ENCODE measurements around the gene C15orf62. TPM values are rescaled to one million over a fixed set of nuclear protein-coding genes. Genes with fewer than 3 reads are reported as not detected.

C15orf62 gene
- total RNA-seq, 1 donor from 2014 or later = 0.63 TPM

DNA sequence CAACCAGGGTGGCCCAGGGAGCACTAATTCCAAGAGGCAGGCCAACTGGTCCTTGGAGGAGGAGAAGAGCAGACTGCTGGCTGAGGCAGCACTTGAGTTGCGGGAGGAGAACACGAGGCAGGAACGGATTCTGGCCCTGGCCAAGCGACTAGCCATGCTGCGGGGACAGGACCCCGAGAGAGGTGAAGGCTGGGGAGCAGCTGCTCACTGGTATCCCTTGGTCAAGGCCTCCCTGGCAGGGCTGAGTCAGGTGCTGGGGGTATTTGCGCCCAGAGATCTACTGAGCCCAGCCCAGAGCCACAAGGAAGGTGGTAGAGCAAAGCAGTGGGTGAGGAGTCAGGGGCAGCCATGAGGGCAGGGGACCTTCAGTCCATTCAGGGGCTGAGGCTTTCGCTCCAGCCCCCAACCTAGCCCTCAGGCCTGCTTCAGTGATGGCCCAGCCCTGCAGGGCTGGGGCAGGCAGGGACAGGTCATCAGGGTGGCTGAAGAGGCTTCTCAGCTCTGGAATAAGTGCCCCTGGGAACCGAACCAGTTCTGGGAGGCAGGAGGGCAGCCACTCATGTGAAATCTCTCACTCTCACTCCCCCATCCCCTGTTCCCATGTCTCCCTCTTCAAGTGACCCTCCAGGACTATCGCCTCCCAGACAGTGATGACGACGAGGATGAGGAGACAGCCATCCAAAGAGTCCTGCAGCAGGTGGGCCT lies 43.1 kb downstream of the C15orf62 start:
- TF ChIP-seq, protein P1, sequence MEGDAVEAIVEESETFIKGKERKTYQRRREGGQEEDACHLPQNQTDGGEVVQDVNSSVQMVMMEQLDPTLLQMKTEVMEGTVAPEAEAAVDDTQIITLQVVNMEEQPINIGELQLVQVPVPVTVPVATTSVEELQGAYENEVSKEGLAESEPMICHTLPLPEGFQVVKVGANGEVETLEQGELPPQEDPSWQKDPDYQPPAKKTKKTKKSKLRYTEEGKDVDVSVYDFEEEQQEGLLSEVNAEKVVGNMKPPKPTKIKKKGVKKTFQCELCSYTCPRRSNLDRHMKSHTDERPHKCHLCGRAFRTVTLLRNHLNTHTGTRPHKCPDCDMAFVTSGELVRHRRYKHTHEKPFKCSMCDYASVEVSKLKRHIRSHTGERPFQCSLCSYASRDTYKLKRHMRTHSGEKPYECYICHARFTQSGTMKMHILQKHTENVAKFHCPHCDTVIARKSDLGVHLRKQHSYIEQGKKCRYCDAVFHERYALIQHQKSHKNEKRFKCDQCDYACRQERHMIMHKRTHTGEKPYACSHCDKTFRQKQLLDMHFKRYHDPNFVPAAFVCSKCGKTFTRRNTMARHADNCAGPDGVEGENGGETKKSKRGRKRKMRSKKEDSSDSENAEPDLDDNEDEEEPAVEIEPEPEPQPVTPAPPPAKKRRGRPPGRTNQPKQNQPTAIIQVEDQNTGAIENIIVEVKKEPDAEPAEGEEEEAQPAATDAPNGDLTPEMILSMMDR (conservative IDR thresholded peaks at IDR 0.05; ENCODE audit: low read depth, low read length) = no peak
- no peak for DNase-seq (ENCODE audit: low read depth)

DNA sequence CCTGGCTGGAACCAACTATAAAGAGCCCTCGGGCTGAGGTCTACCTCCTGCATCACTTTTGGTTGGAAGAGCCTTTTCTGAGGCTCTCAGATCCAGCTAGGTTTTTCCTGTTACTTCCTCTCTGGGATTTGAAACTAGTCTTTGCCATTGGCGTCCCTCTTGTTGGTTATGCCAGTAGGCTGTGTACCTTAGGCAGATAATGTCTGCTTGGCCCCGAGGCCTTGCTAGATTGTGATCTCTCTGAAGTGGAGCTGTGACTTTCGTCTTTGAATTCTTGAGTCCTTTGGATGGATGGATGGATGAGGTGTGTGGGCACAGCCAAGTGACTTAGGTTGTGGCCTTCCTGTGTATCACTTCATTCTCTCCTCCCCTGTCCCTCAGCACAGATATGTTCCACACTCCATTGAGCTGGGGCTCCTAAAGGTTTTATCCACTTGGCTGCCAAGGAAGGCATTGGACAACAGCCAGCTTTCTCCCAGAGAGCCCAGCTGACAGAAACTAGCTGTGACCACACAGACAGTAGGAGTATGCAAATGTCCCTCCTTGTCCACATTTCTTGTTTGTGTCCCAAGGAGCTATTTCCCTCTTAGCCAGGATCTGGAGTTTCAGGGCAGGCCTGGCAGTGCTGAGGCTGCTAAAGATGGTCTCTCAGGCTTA lies 45.4 kb downstream of the C15orf62 start:
- TF ChIP-seq, protein P1 (conservative IDR thresholded peaks at IDR 0.05; ENCODE audit: low read depth, low read length) = no peak
- DNase-seq (ENCODE audit: low read depth) = no peak
- H3K4me3 ChIP-seq (ENCODE audit: low read depth, low read length) = no peak overlapping the region

More for the DNA sequence above, 43.1 kb downstream of the C15orf62 start:
- no peak overlapping the region for H3K4me3 ChIP-seq (ENCODE audit: low read depth, low read length)

DNA sequence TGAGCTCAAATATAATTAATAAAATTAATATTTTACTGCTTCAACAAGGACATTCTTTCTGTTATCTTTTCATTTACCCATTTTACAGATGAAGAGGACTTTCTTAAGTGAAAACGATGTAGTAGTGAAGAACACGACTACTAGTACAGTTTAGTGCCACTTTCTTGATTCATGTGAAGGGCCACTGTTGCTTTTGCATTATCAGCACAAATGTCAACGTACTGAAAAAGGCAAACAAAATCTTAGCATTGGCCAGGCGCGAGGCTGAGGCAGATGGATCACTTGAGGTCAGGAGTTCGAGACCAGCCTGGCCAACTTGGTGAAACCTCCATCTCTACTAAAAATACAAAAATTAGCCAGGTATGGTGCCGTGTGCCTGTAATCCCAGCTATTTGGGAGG lies 49.3 kb downstream of the C15orf62 start:
- TF ChIP-seq, protein P1 (conservative IDR thresholded peaks at IDR 0.05; ENCODE audit: low read depth, low read length) = no peak
- no peak for DNase-seq (ENCODE audit: low read depth)
- H3K4me3 ChIP-seq (ENCODE audit: low read depth, low read length) = no peak overlapping the region

DNA sequence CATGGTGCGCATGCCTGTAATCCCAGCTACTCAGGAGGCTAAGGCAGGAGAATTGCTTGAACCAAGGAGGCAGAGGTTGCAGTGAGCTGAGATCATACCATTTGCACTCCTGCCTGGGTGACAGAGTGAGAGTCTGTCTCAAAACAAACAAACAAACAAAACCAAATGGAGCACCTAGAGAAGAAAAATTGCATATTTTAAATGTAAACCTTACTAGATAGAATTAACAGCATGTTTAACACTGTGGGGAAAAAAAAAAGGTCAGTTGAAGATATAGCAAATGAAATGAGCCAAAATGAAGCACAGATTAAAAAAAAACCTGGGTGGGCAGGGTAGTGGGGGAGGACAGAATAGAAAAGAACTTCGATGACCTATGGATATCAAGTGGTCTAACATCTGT lies 51.4 kb downstream of the C15orf62 start:
- TF ChIP-seq, protein P1 (conservative IDR thresholded peaks at IDR 0.05; ENCODE audit: low read depth, low read length) = no peak
- DNase-seq (ENCODE audit: low read depth) = no peak
- H3K4me3 ChIP-seq (ENCODE audit: low read depth, low read length) = no peak overlapping the region

Other genes starting within 250 kb of the C15orf62 start
- 19.7 and 32.8 TPM in 2 replicates for gene CCDC32, start 204.9 kb upstream of the C15orf62 start, total RNA-seq
- gene RPUSD2, start 200.7 kb upstream of the C15orf62 start, total RNA-seq = 10.1 and 17.9 TPM in 2 replicates
- gene KNL1, start 175.7 kb upstream of the C15orf62 start, total RNA-seq = 23.9 and 31.3 TPM in 2 replicates
- 19.5 and 20.8 TPM in 2 replicates for gene RAD51, start 74.8 kb upstream of the C15orf62 start, total RNA-seq
- gene RMDN3, start 14.7 kb upstream of the C15orf62 start, total RNA-seq = 20.6 and 25.4 TPM in 2 replicates
- 87.2 and 113 TPM in 2 replicates for gene GCHFR, start 5.9 kb upstream of the C15orf62 start, total RNA-seq
- gene ZFYVE19, start 37.1 kb downstream of the C15orf62 start, total RNA-seq = 30.0 and 34.8 TPM in 2 replicates
- gene DNAJC17, start 37.5 kb downstream of the C15orf62 start, total RNA-seq = 21.7 and 43.2 TPM in 2 replicates
- not detected in 2 replicates for gene PPP1R14D, start 58.7 kb downstream of the C15orf62 start, total RNA-seq
- 159 and 319 TPM in 2 replicates for gene SPINT1, start 74.1 kb downstream of the C15orf62 start, total RNA-seq
- gene RHOV, start 104.3 kb downstream of the C15orf62 start, total RNA-seq = 1.7 and 3.1 TPM in 2 replicates
- 27.2 and 35.4 TPM in 2 replicates for gene VPS18, start 124.5 kb downstream of the C15orf62 start, total RNA-seq
- 0.07 and 0.69 TPM in 2 replicates for gene DLL4, start 159.4 kb downstream of the C15orf62 start, total RNA-seq
- 14.3 and 23.8 TPM in 2 replicates for gene CHAC1, start 183.5 kb downstream of the C15orf62 start, total RNA-seq